ENCODE results near the gene RAB37.

The RAB37 gene

GRCh38 chr17:74779948-74780400 lies 42.9 kb downstream of the RAB37 start:
- DNase-seq (ENCODE audit: low read depth) = no peak

DNA sequence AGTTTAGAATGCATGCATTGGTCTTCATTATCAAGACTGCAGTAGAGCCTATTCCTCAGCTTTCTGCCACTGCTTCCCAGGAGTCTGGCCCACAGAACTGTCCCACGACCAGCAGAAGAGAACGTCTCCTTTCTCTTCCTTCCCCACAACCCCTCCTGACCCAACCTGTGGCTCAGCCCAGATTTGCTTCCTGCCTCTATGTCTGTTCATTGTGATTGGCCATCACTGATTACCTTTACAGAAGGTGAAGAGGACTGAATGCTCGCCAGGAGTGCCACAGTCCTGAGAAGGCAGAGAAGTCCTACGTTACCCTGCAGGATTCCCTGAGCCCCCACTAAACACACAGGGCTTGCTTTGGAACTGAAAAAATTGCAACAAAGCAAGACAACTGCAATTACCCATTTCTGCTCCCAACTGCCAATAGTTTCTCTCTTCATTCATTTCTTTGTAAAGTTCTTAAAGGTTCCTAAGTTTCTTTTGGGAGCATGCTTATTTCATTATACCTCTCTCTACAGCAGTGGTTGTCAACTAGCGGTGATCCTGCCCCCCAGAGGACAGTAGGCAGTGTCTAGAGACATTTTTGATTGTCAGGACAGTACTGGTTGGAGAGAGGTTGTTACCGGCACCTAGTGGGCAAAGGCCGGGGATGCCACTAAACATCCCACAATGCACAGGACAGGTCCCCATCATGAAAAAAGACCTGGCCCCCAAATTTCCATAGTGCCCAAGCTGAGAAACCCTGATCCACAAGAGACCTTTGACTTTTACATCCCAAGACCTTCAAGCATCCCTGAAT lies 43.6 kb downstream of the RAB37 start:
- no peak for DNase-seq (ENCODE audit: low read depth)

GRCh38 chr17:74782571-74782970 lies 45.5 kb downstream of the RAB37 start:
- no peak for DNase-seq (ENCODE audit: low read depth)

GRCh38 chr17:74784125-74784810 lies 47.2 kb downstream of the RAB37 start:
- DNase-seq (ENCODE audit: low read depth) = no peak

DNA sequence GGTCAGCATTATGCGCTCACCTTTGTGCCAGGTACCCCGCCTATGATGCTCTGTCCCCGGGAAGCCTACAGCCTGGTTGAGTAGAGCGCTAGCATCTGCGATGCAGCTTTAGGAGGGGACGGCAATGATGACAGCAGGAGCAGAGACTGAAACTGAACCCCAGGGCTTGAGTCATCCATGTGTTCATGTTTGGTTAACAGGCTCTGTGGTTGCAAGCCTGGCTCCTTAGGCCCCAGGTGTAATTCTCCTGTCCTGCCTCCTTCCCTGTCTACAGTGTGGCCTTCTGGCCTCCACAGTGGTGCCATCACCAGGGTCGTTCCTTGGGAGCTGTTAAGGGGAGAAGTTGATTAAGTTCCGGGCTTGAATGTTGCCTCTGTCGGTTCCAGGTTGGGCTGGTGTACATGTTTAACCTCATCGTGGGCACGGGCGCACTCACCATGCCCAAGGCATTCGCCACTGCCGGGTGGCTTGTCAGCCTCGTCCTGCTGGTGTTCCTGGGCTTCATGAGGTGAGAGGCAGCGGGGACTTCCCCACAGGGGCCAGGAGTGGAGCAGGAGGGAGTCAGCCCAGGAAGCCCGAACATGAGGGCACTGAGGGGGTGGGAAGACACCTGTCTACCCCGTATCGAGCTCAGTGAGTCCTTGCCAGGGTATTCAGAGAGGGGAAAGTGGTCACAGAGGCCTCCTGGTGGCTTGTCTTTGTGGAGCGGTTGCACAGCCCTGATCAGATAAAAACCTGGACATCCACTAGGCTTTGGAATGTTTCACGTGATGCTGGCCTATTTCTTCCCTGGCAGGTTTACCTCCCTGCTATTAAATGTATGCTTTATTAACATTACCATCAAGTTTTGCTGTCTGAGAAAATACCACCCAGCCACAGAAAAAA lies 48.3 kb downstream of the RAB37 start:
- no peak for DNase-seq (ENCODE audit: low read depth)

DNA sequence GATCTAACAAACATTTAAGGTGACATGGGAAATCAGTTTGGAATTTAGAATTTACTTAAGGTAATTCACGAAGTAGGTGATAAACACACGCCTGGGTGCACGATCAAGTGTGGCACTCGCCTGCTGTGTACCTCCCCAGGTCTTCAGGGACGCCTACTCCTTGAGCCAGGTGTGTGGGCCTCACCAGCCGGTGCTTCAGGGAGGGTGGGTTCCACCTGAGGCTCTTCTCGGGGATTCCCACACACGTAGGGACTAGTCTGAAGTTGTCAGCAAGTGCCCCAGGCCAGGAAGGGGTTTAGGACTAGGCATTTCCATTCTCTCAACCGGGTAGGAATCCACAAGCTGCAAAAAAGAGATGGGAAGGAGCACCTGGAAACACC lies 48.9 kb downstream of the RAB37 start:
- DNase-seq (ENCODE audit: low read depth) = no peak

DNA sequence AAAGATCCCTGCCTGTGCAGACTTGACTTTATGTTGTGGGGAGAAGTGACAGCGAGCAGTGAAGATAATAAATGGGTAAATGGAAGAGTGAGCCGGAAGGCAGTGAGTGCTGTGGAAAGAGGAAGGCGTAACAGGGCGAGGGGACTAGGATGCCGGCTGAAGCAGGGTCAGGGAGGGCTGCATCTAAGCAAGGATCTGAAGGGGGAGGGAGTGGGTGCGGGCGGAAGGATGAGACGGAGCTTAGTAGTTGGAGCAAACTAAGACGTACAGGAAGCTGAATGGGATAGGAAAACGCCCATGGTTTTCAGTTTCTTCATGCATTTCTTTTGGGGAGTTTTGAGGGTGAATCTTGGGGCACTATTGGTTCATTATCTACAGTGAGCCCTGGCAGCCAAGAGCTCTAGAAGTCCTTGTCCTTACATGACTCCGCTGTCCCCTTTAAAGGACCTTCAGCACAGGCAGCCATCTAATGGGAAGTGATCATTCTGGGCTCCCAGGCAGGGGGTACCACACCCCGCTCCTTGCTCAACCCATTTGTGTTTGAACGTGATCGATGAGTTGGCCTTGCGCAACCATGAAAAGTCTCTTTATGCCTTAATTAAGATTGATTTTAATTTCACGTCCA lies 49.5 kb downstream of the RAB37 start:
- DNase-seq (ENCODE audit: low read depth) = no peak

- DNase-seq (ENCODE audit: low read depth) = no peak
These were observed 53.4 kb downstream of the RAB37 start for GRCh38 chr17:74790161-74791058.

DNA sequence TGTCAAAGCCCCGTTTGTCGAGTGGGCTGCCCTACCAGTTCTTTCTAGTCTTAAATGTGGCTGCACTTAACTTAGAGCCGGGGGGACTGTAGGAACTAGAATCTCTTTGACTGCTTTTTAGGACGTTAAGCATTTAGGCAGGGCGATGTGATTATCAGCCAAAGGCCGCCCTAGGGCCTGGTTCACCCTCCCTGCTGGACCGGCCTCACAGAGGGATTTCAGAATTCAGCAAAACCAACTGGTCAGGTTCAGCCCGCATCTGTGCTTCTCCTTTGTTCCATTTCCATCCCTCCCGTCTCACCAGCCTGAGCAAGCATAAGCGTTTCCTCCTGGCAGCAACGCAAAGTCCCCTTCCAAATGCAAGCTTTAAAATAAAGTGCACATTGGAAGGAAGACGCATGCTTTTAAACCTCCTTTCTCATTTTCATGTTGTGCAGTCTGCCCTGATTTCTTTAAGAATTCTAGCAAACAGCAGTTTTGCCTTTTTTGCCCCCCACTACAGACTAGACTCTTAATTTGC lies 55.6 kb downstream of the RAB37 start:
- DNase-seq (ENCODE audit: low read depth) = no peak

DNA sequence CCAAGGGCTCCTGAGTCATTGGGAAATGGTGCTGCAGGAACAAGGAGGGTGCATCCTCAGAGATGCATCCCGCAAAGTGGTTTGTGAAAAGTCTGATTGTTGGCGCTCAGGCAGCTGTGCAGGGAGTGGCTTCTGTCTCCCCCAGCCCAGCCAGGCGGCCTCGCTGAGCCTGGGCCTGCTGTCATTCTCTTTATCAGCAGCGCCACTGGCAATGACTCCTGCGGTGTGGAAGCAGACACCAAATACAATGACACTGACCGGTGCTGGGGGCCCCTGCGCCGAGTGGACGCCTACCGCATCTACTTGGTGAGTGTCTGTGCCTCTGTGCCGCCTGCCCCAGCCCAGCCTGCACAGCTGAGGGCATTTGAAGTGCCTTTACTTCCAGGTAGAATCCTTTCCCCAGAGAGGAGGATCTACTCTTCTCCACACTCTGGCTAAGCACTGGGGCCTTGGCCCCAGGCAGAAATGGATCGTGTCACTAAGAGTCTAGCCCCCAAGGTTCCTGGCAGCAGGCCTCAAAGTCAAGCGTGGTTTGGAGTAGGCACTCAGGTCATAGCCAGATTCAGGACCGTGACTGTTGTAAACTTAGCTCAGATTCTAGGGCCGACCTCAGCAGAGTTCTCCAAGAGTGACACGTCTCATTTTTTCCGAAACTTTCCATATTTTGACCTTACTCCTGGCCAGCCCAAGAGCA lies 58.4 kb downstream of the RAB37 start:
- DNase-seq (ENCODE audit: low read depth) = no peak

DNA sequence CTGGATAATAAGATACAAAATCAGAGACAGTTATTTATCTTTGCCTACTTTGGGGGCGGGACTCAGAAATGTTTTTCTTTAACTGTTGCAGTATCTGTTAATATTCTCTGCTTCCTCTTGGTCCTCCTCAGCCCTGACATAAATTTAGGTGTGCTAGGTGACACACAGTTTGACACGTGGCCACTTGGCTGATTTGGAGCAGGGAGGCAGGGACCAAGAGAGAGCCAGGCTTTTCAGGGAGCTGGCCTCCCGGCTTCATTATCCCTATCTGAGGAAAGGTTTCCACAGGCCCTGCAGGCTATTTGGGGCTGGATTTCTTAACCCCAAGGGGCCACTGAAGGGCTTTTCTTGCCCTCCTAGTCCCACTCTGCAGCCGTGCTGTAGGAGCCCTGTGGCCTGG lies 59.2 kb downstream of the RAB37 start:
- no peak for DNase-seq (ENCODE audit: low read depth)

DNA sequence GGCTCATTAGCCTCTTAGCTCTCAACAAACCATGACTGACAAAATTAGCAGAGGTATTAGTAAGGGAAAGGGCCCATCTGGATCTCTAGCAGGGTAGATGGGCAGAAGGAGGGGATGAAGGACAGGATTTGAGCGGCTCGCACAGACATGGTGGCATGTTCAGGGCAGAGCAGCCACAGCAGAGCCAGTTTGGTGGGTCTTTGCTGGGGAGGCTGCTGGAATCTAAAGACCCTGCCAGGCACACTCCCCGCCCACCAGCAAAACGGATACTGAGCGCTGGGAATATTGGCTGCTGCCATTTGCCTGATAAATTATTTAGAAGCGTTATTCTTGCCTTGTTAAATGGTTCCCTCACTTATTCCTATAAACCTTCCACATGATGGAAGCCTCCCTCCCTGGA lies 59.8 kb downstream of the RAB37 start:
- no peak for DNase-seq (ENCODE audit: low read depth)

Measured in fibroblast of the conjunctiva (primary cell).